ENCODE measurements around the gene SUGCT. TPM values are rescaled to one million over a fixed set of nuclear protein-coding genes. Genes with fewer than 3 reads are reported as not detected.
A peak's percentile ranks its signal among the peaks of the same experiment; 100 is the strongest.

SUGCT gene
- total and polyA plus RNA-seq, 2 experiments from 2014 or later, result 21.4 to 57.8 TPM

- peak; percentile 62 for TF ChIP-seq CTCF (IDR thresholded peaks at IDR 0.05; ENCODE audit: low read depth, low read length)
- H3K4me1 ChIP-seq (ENCODE audit: low read depth), result peaks cover 15% of the 10 kb centered on the region
- no peak overlapping the region for H3K4me3 ChIP-seq
- no peaks in the 10 kb centered on the region for H3K27me3 ChIP-seq
- H3K36me3 ChIP-seq, result no peaks in the 10 kb centered on the region
- no peaks in the 10 kb centered on the region for H3K9me3 ChIP-seq (ENCODE audit: low read depth)
- peak overlapping the region; percentile 5 for H3K27ac ChIP-seq
- DNase-seq (ENCODE audit: low read depth in 1 of 2, low spot score in 1 of 2), result peak; percentile 63 to 77
Observed at GRCh38 chr7:40329601-40330153, 194.9 kb downstream of the SUGCT start.

GRCh38 chr7:40330408-40330807, 195.6 kb downstream of the SUGCT start:
- no peak for TF ChIP-seq CTCF (IDR thresholded peaks at IDR 0.05; ENCODE audit: low read depth, low read length)
- Histone ChIP-seq H3K27ac (peak overlapping the region; percentile 5), H3K9me3 (ENCODE audit: low read depth) (no peaks in the 10 kb centered on the region), H3K27me3 (no peaks in the 10 kb centered on the region), H3K4me1 (ENCODE audit: low read depth) (peaks cover 15% of the 10 kb centered on the region), H3K4me3 (no peak overlapping the region), H3K36me3 (no peaks in the 10 kb centered on the region)
- DNase-seq (ENCODE audit: low read depth in 1 of 2, low spot score in 1 of 2), result no peak

GRCh38 chr7:40331915-40332314, 197.1 kb downstream of the SUGCT start:
- Histone ChIP-seq H3K36me3 (no peaks in the 10 kb centered on the region), H3K4me1 (ENCODE audit: low read depth) (peaks cover 15% of the 10 kb centered on the region), H3K27ac (no peak overlapping the region), H3K4me3 (no peak overlapping the region), H3K27me3 (no peaks in the 10 kb centered on the region), H3K9me3 (ENCODE audit: low read depth) (no peaks in the 10 kb centered on the region)
- no peak for TF ChIP-seq CTCF (IDR thresholded peaks at IDR 0.05; ENCODE audit: low read depth, low read length)
- no peak for DNase-seq (ENCODE audit: low read depth in 1 of 2, low spot score in 1 of 2)

- peaks cover 15% of the 10 kb centered on the region for H3K4me1 ChIP-seq (ENCODE audit: low read depth)
- H3K4me3 ChIP-seq, result no peak overlapping the region
- H3K27ac ChIP-seq, result no peak overlapping the region
- no peaks in the 10 kb centered on the region for H3K9me3 ChIP-seq (ENCODE audit: low read depth)
- TF ChIP-seq CTCF (IDR thresholded peaks at IDR 0.05; ENCODE audit: low read depth, low read length), result no peak
- no peak for DNase-seq (ENCODE audit: low read depth in 1 of 2, low spot score in 1 of 2)
- no peaks in the 10 kb centered on the region for H3K36me3 ChIP-seq
- H3K27me3 ChIP-seq, result no peaks in the 10 kb centered on the region
Observed at GRCh38 chr7:40332516-40332915, 197.7 kb downstream of the SUGCT start.

GRCh38 chr7:40341836-40342235, 207.0 kb downstream of the SUGCT start:
- no peak overlapping the region for H3K4me3 ChIP-seq
- H3K27ac ChIP-seq, result no peak overlapping the region
- H3K27me3 ChIP-seq, result no peaks in the 10 kb centered on the region
- no peaks in the 10 kb centered on the region for H3K4me1 ChIP-seq (ENCODE audit: low read depth)
- no peak for TF ChIP-seq CTCF (IDR thresholded peaks at IDR 0.05; ENCODE audit: low read depth, low read length)
- H3K9me3 ChIP-seq (ENCODE audit: low read depth), result no peaks in the 10 kb centered on the region
- no peaks in the 10 kb centered on the region for H3K36me3 ChIP-seq
- no peak for DNase-seq (ENCODE audit: low read depth in 1 of 2, low spot score in 1 of 2)

Measured in cardiac muscle cell (in vitro differentiated cells and primary cell).